OCI-LY1 (cell line): ENCODE measurements around the gene PTPRD.

Experiments
- EZH2 ChIP-seq: fragments of 200-600 bp; sonication (generic), shearing (Covaris generic); IDR thresholded peaks from 2 replicates; pipeline ENCODE4 v1.8.0; 2017; ENCODE audit warnings: borderline replicate concordance, mixed run types, mild to moderate bottlenecking, antibody characterized with exemption, low read length, moderate library complexity, mixed read lengths
- TF ChIP-seq, protein P1 (sequence below): fragments of 200-600 bp; sonication (generic), shearing (Covaris generic); IDR thresholded peaks from 2 replicates; pipeline ENCODE4 v1.5.1; 2017; ENCODE audit warnings: mild to moderate bottlenecking, antibody characterized with exemption, low read length, moderate library complexity, mixed read lengths

DNA sequence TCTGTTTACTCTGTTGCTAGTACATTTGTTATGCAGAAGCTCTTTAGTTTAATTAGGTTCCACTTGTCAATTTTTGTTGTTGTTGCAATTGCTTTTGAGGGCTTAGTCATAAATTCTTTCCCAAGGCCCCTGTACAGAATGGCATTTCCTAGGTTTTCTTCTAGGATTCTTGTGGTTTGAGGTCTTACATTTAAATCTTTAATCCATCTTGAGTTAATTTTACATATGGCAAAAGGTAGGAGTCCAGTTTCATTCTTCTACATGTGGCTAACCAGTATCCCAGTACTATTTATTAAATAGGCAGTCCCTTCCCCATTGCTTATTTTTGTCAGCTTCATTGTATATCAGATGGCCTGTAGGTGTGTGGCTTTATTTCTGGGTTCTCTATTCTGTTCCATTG is 792.4 kb downstream of the PTPRD start:
- TF ChIP-seq, protein P1, sequence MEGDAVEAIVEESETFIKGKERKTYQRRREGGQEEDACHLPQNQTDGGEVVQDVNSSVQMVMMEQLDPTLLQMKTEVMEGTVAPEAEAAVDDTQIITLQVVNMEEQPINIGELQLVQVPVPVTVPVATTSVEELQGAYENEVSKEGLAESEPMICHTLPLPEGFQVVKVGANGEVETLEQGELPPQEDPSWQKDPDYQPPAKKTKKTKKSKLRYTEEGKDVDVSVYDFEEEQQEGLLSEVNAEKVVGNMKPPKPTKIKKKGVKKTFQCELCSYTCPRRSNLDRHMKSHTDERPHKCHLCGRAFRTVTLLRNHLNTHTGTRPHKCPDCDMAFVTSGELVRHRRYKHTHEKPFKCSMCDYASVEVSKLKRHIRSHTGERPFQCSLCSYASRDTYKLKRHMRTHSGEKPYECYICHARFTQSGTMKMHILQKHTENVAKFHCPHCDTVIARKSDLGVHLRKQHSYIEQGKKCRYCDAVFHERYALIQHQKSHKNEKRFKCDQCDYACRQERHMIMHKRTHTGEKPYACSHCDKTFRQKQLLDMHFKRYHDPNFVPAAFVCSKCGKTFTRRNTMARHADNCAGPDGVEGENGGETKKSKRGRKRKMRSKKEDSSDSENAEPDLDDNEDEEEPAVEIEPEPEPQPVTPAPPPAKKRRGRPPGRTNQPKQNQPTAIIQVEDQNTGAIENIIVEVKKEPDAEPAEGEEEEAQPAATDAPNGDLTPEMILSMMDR: no peak
- no peak for TF ChIP-seq EZH2
